NCI-H146 treated with DMSO at 0.1 percent for 48 hours (cell line): ENCODE results near the gene ECHS1.
A peak's percentile ranks its signal among the peaks of the same experiment; 100 is the strongest.
"Not testable (repeated sequence)": the region's sequence is repeated elsewhere in the genome, so short reads cannot be mapped to it uniquely, and the experiment has no call there.

Source experiments
- DNase-seq: peaks from one replicate; lab custom pipeline; 2025; ENCODE audit not compliant: unreplicated experiment; lab: John Stamatoyannopoulos, UW

Gene ECHS1

GRCh38 chr10:133400624-133401424 lies 27.7 kb upstream of the ECHS1 start:
- DNase-seq: no peak

GRCh38 chr10:133399123-133399601 lies 26.0 kb upstream of the ECHS1 start:
- DNase-seq: no peak

GRCh38 chr10:133397938-133398337 lies 24.8 kb upstream of the ECHS1 start:
- DNase-seq: no peak

- no peak for DNase-seq
Measured at GRCh38 chr10:133396035-133396624, 23.0 kb upstream of the ECHS1 start.

- DNase-seq: no peak
Measured at GRCh38 chr10:133394801-133395221, 21.7 kb upstream of the ECHS1 start.

- peak; percentile 75 for DNase-seq
Measured at GRCh38 chr10:133394064-133394663, 21.0 kb upstream of the ECHS1 start, which contains the start of gene MTG1. TSS of gene MTG1 (plus strand) at chr10:133394157. CDS start at chr10:133394221, 64 bp downstream.

- DNase-seq: no peak
Measured at GRCh38 chr10:133393401-133394063, 20.4 kb upstream of the ECHS1 start.

- DNase-seq: no peak
Measured at GRCh38 chr10:133391761-133392518, 18.8 kb upstream of the ECHS1 start.

GRCh38 chr10:133391249-133391635 lies 18.1 kb upstream of the ECHS1 start:
- no peak for DNase-seq

GRCh38 chr10:133390597-133391248 lies 17.6 kb upstream of the ECHS1 start:
- no peak for DNase-seq

- DNase-seq: no peak
Measured at GRCh38 chr10:133388973-133389818, 16.0 kb upstream of the ECHS1 start.

- no peak for DNase-seq
Measured at GRCh38 chr10:133388236-133388972, 15.2 kb upstream of the ECHS1 start.

- DNase-seq: not testable (repeated sequence)
Measured at GRCh38 chr10:133386951-133387350, 13.8 kb upstream of the ECHS1 start.

GRCh38 chr10:133385214-133385613 lies 12.1 kb upstream of the ECHS1 start:
- DNase-seq: no peak

- DNase-seq: no peak
Measured at GRCh38 chr10:133384071-133384470, 10.9 kb upstream of the ECHS1 start.

GRCh38 chr10:133383551-133383950 lies 10.4 kb upstream of the ECHS1 start:
- DNase-seq: no peak

- DNase-seq: no peak
Measured at GRCh38 chr10:133381036-133381435, 7.9 kb upstream of the ECHS1 start.

GRCh38 chr10:133379801-133380666 lies 6.9 kb upstream of the ECHS1 start:
- DNase-seq: no peak
